ENCODE data around the gene CUL4A.
A peak's percentile ranks its signal among the peaks of the same experiment; 100 is the strongest.

Gene CUL4A

GRCh38 chr13:113298043-113298945 lies 88.9 kb downstream of the CUL4A start:
- no peaks in the 10 kb centered on the region for H3K9me2 ChIP-seq (replicated peaks; ENCODE audit: low read depth, low read length)
- peaks cover 25% of the 10 kb centered on the region for H3K4me1 ChIP-seq (ENCODE audit: insufficient read depth, low read length, poor library complexity, severe bottlenecking)
- peaks cover 63% of the 10 kb centered on the region for H3K79me2 ChIP-seq (ENCODE audit: insufficient read depth, low read length)
- no peaks in the 10 kb centered on the region for H3F3A ChIP-seq (ENCODE audit: low read depth)
- no peak overlapping the region for H2AFZ ChIP-seq (ENCODE audit: low read length)
- TF ChIP-seq CTCF (conservative IDR thresholded peaks at IDR 0.05; ENCODE audit: low read length) (no peak), EZH2phosphoT487 (IDR thresholded peaks at IDR 0.05; ENCODE audit: borderline replicate concordance) (no peak)
- H3K36me3 ChIP-seq (ENCODE audit: insufficient read depth, low read length), result no peaks in the 10 kb centered on the region
- H3K4me2 ChIP-seq (ENCODE audit: low read depth, low read length, poor library complexity, severe bottlenecking), result peak overlapping the region; percentile 78
- no peaks in the 10 kb centered on the region for H3K27me3 ChIP-seq (ENCODE audit: insufficient read depth, low read length, poor library complexity, severe bottlenecking)
- H3K4me3 ChIP-seq (ENCODE audit: low read length, poor library complexity, severe bottlenecking), result peak overlapping the region; percentile 98
- peak overlapping the region; percentile 74 for H3K9ac ChIP-seq (ENCODE audit: low read depth, low read length, poor library complexity, severe bottlenecking)
- H3K9me3 ChIP-seq (ENCODE audit: insufficient read depth, low read depth, low read length), result no peaks in the 10 kb centered on the region
- H4K20me1 ChIP-seq (ENCODE audit: insufficient read depth, low read length, poor library complexity, severe bottlenecking), result peaks cover 10% of the 10 kb centered on the region

GRCh38 chr13:113299951-113300350 lies 90.5 kb downstream of the CUL4A start:
- TF ChIP-seq CTCF (conservative IDR thresholded peaks at IDR 0.05; ENCODE audit: low read length) (no peak), EZH2phosphoT487 (IDR thresholded peaks at IDR 0.05; ENCODE audit: borderline replicate concordance) (no peak)
- Histone ChIP-seq H3K9ac (ENCODE audit: low read depth, low read length, poor library complexity, severe bottlenecking) (no peak overlapping the region), H3K79me2 (ENCODE audit: insufficient read depth, low read length) (peaks cover 77% of the 10 kb centered on the region), H3K4me1 (ENCODE audit: insufficient read depth, low read length, poor library complexity, severe bottlenecking) (peaks cover 25% of the 10 kb centered on the region), H3K9me2 (replicated peaks; ENCODE audit: low read depth, low read length) (no peaks in the 10 kb centered on the region), H2AFZ (ENCODE audit: low read length) (no peak overlapping the region), H3K27me3 (ENCODE audit: insufficient read depth, low read length, poor library complexity, severe bottlenecking) (no peaks in the 10 kb centered on the region), H3K4me2 (ENCODE audit: low read depth, low read length, poor library complexity, severe bottlenecking) (peak overlapping the region; percentile 16), H3K36me3 (ENCODE audit: insufficient read depth, low read length) (no peaks in the 10 kb centered on the region), H3K4me3 (ENCODE audit: low read length, poor library complexity, severe bottlenecking) (no peak overlapping the region), H3F3A (ENCODE audit: low read depth) (no peaks in the 10 kb centered on the region), H4K20me1 (ENCODE audit: insufficient read depth, low read length, poor library complexity, severe bottlenecking) (peaks cover 10% of the 10 kb centered on the region), H3K9me3 (ENCODE audit: insufficient read depth, low read depth, low read length) (no peaks in the 10 kb centered on the region)

- no peaks in the 10 kb centered on the region for H3F3A ChIP-seq (ENCODE audit: low read depth)
- H3K9me2 ChIP-seq (replicated peaks; ENCODE audit: low read depth, low read length), result no peaks in the 10 kb centered on the region
- peaks cover 15% of the 10 kb centered on the region for H3K4me1 ChIP-seq (ENCODE audit: insufficient read depth, low read length, poor library complexity, severe bottlenecking)
- no peak overlapping the region for H3K4me3 ChIP-seq (ENCODE audit: low read length, poor library complexity, severe bottlenecking)
- H3K9ac ChIP-seq (ENCODE audit: low read depth, low read length, poor library complexity, severe bottlenecking), result no peak overlapping the region
- no peak overlapping the region for H3K4me2 ChIP-seq (ENCODE audit: low read depth, low read length, poor library complexity, severe bottlenecking)
- H3K36me3 ChIP-seq (ENCODE audit: insufficient read depth, low read length), result no peaks in the 10 kb centered on the region
- H4K20me1 ChIP-seq (ENCODE audit: insufficient read depth, low read length, poor library complexity, severe bottlenecking), result peaks cover 7% of the 10 kb centered on the region
- TF ChIP-seq EZH2phosphoT487 (IDR thresholded peaks at IDR 0.05; ENCODE audit: borderline replicate concordance), result no peak
- H3K27me3 ChIP-seq (ENCODE audit: insufficient read depth, low read length, poor library complexity, severe bottlenecking), result no peaks in the 10 kb centered on the region
- no peak overlapping the region for H2AFZ ChIP-seq (ENCODE audit: low read length)
- no peaks in the 10 kb centered on the region for H3K9me3 ChIP-seq (ENCODE audit: insufficient read depth, low read depth, low read length)
- peaks cover 72% of the 10 kb centered on the region for H3K79me2 ChIP-seq (ENCODE audit: insufficient read depth, low read length)
These were observed 93.6 kb downstream of the CUL4A start for GRCh38 chr13:113302986-113303385.
